Measurements from ENCODE around the gene SF3B3.

SF3B3 gene

DNA sequence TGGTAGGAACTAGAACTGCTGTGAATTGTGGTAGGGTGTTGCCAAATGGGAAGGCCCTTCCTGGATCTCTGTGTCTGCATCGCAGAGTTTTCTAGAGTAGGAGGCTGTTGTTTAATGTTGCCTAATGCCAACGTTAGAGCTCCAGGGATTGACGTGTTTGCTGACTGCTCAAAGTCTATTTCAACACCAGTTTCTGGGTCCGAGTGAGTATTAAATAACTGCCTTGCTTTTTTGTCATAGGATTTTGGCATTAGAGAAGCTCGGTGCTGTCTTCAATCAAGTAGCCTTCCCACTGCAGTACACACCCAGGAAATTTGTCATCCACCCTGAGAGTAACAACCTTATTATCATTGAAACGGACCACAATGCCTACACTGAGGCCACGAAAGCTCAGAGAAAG, 40.0 kb downstream of the SF3B3 start:
- TF ChIP-seq, protein P1, sequence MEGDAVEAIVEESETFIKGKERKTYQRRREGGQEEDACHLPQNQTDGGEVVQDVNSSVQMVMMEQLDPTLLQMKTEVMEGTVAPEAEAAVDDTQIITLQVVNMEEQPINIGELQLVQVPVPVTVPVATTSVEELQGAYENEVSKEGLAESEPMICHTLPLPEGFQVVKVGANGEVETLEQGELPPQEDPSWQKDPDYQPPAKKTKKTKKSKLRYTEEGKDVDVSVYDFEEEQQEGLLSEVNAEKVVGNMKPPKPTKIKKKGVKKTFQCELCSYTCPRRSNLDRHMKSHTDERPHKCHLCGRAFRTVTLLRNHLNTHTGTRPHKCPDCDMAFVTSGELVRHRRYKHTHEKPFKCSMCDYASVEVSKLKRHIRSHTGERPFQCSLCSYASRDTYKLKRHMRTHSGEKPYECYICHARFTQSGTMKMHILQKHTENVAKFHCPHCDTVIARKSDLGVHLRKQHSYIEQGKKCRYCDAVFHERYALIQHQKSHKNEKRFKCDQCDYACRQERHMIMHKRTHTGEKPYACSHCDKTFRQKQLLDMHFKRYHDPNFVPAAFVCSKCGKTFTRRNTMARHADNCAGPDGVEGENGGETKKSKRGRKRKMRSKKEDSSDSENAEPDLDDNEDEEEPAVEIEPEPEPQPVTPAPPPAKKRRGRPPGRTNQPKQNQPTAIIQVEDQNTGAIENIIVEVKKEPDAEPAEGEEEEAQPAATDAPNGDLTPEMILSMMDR (IDR thresholded peaks at IDR 0.05; ENCODE audit: low read depth, low read length) = no peak
- no peak for DNase-seq (ENCODE audit: low read depth, low spot score)
- no peak overlapping the region for H3K4me3 ChIP-seq (ENCODE audit: low read depth, low read length)
- in situ Hi-C loops (cut with HindIII; ENCODE audit: low sequenced_read_pairs) = no loop called here

DNA sequence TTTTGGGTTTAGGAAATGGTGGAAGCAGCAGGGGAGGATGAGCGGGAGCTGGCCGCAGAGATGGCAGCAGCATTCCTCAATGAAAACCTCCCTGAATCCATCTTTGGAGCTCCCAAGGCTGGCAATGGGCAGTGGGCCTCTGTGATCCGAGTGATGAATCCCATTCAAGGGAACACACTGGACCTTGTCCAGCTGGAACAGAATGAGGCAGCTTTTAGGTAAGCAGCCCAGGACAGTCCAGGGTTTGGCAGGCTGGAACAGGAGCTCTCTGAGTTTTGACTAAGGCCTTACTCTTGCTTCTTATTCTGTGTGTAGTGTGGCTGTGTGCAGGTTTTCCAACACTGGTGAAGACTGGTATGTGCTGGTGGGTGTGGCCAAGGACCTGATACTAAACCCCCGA, 41.4 kb downstream of the SF3B3 start:
- TF ChIP-seq, protein P1 (IDR thresholded peaks at IDR 0.05; ENCODE audit: low read depth, low read length) = no peak
- in situ Hi-C loops (cut with HindIII; ENCODE audit: low sequenced_read_pairs) = no loop called here

DNA sequence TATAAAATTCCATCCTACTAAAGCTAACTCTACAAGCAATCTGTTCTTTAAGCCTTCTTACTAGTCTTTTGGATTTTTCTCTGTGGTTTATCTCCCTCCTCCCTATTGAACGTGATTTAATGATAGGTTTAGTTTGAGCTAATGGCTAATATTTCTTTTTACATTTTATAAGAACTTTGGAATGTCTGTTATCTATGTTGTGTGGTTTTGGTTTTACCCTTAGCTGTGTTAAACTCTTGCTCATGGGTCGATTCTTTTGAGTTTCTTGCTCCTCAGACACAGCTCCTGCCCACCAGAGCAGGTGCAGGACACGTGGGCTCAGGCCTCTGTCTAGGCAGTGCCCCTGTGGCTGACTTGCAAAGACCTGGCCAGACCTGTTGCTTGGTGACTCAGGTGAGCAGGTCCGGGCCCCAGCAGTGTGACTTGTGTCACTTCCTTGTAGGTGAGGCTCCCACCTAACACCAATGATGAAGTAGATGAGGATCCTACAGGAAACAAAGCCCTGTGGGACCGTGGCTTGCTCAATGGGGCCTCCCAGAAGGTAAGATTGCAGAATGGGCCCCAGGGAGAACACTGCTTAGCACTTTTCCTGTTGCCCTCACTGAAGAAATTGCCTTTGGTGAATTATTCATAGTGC, 45.1 kb downstream of the SF3B3 start:
- peak; percentile 32 for DNase-seq (ENCODE audit: low read depth, low spot score)
- in situ Hi-C loops (cut with HindIII; ENCODE audit: low sequenced_read_pairs) = no loop called here

More for the DNA sequence above, 41.4 kb downstream of the SF3B3 start:
- no peak overlapping the region for H3K4me3 ChIP-seq (ENCODE audit: low read depth, low read length)
- DNase-seq (ENCODE audit: low read depth, low spot score) = no peak

DNA sequence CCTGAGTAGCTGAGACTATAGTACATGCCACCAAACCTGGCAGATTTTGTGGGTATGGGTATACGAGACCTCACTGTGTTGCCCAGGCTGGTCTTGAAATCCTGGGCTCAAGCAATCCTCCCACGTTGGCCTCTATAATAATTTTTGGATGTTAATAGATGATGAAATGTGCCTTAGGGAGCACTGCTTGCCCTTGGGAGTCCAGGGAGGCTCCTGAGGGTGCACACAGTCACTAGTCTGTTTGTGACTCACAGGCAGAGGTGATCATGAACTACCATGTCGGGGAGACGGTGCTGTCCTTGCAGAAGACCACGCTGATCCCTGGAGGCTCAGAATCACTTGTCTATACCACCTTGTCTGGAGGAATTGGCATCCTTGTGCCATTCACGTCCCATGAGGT, 46.1 kb downstream of the SF3B3 start:
- DNase-seq (ENCODE audit: low read depth, low spot score) = no peak
- H3K4me3 ChIP-seq (ENCODE audit: low read depth, low read length) = no peak overlapping the region
- in situ Hi-C loops (cut with HindIII; ENCODE audit: low sequenced_read_pairs) = no loop called here
- TF ChIP-seq, protein P1 (IDR thresholded peaks at IDR 0.05; ENCODE audit: low read depth, low read length) = no peak

More for the DNA sequence above, 45.1 kb downstream of the SF3B3 start:
- TF ChIP-seq, protein P1 (IDR thresholded peaks at IDR 0.05; ENCODE audit: low read depth, low read length) = no peak
- H3K4me3 ChIP-seq (ENCODE audit: low read depth, low read length) = no peak overlapping the region

DNA sequence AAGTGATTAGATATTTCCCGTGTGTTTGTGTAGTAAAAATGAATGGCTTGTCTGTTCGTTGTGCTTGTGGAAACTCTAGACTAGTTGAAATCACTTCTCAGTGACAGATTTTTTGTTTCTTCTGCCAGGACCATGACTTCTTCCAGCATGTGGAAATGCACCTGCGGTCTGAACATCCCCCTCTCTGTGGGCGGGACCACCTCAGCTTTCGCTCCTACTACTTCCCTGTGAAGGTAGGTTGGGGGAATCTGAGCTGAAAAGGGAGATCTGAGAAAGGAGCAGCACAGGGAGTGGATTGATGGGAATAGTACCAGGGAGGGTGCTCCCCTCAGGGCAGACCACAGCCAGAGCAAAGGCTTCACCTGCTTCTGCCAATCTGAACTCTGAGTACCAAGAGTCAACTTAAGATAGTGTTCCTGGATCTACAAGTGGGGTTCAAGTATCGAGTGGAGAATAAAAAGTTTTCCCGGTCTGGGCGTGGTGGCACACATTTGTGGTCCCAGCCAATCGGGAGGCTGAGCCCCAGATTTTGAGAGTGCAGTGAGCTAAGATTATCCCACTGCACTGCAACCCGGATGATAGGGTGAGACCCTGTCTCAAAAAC, 47.5 kb downstream of the SF3B3 start:
- no peak overlapping the region for H3K4me3 ChIP-seq (ENCODE audit: low read depth, low read length)
- DNase-seq (ENCODE audit: low read depth, low spot score) = no peak
- in situ Hi-C loops (cut with HindIII; ENCODE audit: low sequenced_read_pairs) = no loop called here
- TF ChIP-seq, protein P1 (IDR thresholded peaks at IDR 0.05; ENCODE audit: low read depth, low read length) = no peak

DNA sequence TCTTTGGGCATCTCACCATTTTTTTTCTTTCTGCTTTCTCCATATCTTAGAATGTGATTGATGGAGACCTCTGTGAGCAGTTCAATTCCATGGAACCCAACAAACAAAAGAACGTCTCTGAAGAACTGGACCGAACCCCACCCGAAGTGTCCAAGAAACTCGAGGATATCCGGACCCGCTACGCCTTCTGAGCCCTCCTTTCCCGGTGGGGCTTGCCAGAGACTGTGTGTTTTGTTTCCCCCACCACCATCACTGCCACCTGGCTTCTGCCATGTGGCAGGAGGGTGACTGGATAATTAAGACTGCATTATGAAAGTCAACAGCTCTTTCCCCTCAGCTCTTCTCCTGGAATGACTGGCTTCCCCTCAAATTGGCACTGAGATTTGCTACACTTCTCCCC, 48.0 kb downstream of the SF3B3 start:
- in situ Hi-C loops (cut with HindIII; ENCODE audit: low sequenced_read_pairs) = no loop called here

More for the DNA sequence above, 48.0 kb downstream of the SF3B3 start:
- H3K4me3 ChIP-seq (ENCODE audit: low read depth, low read length) = no peak overlapping the region
- DNase-seq (ENCODE audit: low read depth, low spot score) = no peak
- TF ChIP-seq, protein P1 (IDR thresholded peaks at IDR 0.05; ENCODE audit: low read depth, low read length) = no peak

Measured in astrocyte of the spinal cord (primary cell).